KOPT-K1 (cell line): ENCODE measurements around the gene ACAD9.

ENCODE experiments used
- H3K27ac ChIP-seq: fragments of 200-600 bp; sonication (generic); 2 replicates; pipeline ENCODE4 v1.5.1; 2016; ENCODE audit warnings: antibody characterized with exemption, mild to moderate bottlenecking, low read depth, low read length; ENCODE audit not compliant: poor library complexity, severe bottlenecking
- H3K36me3 ChIP-seq: fragments of 200-600 bp; sonication (generic); 2 replicates; pipeline ENCODE4 v1.5.1; 2017; ENCODE audit warnings: antibody characterized with exemption, mild to moderate bottlenecking, low read length, moderate library complexity; ENCODE audit not compliant: insufficient read depth
- H3K9me3 ChIP-seq: fragments of 200-600 bp; sonication (generic); 2 replicates; pipeline ENCODE4 v1.5.1; 2017; ENCODE audit warnings: antibody characterized with exemption, low read length, mild to moderate bottlenecking; ENCODE audit not compliant: insufficient read depth, poor library complexity, severe bottlenecking

The ACAD9 gene

GRCh38 chr3:128932516-128933212 lies 53.2 kb downstream of the ACAD9 start:
- no peak overlapping the region for H3K27ac ChIP-seq
- no peaks in the 10 kb centered on the region for H3K36me3 ChIP-seq
- peaks cover 12% of the 10 kb centered on the region for H3K9me3 ChIP-seq

DNA sequence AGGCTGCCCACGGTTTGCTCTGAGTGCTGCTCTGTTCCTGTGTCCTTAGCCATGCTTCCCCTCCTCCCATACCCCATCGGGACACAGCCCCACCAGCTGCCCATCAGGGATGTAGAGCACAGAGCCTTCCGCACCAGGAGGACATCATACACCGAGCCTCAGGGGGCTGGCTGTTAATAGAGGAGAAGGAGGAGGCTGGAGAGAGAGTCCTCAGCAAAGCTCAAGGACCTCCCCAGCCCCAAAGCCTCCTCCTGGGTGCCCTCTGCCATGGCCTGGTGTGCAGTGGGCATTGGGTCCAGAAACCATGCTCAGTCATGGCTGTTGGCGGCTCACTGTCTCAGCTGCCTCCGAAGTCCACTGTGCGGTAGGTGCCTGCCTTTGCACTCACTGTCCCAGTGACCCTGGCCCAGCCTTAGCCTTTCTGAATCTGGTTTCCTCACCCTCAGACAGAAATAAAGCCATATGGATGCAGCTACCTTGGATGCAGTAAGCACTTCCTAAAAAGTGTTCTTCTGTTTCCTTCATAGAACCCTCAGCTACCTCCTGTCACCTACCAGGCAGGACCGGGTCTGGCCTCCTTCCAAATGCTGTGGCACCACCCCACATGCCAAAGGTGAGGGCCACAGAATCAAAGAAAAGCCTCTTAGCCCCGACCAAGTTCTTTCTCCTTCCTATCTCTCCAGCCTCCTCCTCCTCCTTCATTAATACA lies 53.9 kb downstream of the ACAD9 start:
- H3K36me3 ChIP-seq: no peaks in the 10 kb centered on the region
- peaks cover 5% of the 10 kb centered on the region for H3K9me3 ChIP-seq
- no peak overlapping the region for H3K27ac ChIP-seq

GRCh38 chr3:128933922-128934253 lies 54.5 kb downstream of the ACAD9 start:
- Histone ChIP-seq H3K27ac (no peak overlapping the region), H3K9me3 (peaks cover 4% of the 10 kb centered on the region), H3K36me3 (no peaks in the 10 kb centered on the region)

GRCh38 chr3:128935922-128936321 lies 56.5 kb downstream of the ACAD9 start:
- Histone ChIP-seq H3K36me3 (no peaks in the 10 kb centered on the region), H3K9me3 (no peaks in the 10 kb centered on the region), H3K27ac (no peak overlapping the region)

DNA sequence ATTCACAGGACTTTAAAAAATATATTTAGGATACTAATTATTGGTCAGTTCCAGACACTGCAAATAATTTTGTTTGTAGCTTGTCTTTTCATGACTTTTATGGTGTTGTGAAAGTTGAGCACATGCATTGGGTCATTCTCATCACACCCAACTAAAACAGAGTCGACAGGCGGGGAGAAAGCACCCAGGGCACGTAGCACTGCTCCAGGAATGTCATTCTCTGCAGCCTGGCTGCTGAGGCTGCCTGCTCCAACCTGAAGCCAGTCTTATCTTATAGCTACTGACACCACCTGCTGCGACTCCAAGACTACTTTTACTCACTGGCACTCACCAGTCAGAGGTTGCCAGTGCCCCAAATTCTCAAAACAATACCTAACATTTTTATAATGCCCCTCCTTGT lies 56.9 kb downstream of the ACAD9 start:
- no peak overlapping the region for H3K27ac ChIP-seq
- H3K9me3 ChIP-seq: no peaks in the 10 kb centered on the region
- no peaks in the 10 kb centered on the region for H3K36me3 ChIP-seq

GRCh38 chr3:128940252-128940651 lies 60.8 kb downstream of the ACAD9 start:
- Histone ChIP-seq H3K36me3 (no peaks in the 10 kb centered on the region), H3K9me3 (no peaks in the 10 kb centered on the region), H3K27ac (no peak overlapping the region)

GRCh38 chr3:128942161-128942952 lies 62.9 kb downstream of the ACAD9 start:
- H3K27ac ChIP-seq: no peak overlapping the region
- no peaks in the 10 kb centered on the region for H3K36me3 ChIP-seq
- no peaks in the 10 kb centered on the region for H3K9me3 ChIP-seq

DNA sequence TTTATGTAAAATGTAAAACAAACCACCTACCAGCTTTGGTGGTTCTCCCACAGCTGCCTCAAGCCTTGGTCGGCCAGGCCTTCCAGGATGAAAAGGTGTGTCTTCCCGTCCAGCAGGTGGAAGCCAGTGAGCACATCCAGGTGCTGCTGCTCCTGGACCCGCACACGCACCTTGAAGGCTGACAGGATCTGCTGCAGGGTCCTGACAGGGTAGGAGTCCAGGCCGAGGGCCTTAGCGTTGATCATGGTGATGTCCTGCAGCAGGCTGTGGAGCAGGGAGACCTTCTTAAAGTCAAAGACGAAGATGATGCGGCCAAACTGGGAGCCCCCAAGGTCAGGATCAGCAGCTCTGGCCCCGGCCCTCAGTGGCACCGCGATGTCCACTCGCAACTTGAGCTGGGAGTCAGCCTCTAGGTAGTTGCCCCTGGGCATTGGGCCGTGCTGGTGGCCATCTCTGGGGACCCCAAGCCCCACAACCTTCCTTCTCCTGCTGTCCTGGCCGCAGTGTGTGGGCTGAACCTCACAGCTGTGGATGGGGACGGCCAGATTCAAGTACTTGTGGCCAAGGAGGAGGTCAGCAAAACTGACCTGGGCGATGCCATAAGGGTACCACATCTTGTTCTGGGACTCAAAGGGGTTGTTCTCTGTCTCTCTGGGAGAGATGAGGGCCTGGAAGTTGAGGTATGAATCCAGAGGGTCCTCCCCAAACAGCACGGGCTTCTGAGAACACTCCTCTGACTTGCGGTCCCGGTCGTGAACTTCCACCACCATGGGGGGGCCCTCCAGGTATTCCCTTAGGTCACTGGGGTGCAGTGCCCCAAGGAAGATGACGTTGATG lies 65.8 kb downstream of the ACAD9 start:
- Histone ChIP-seq H3K36me3 (no peaks in the 10 kb centered on the region), H3K27ac (no peak overlapping the region), H3K9me3 (no peaks in the 10 kb centered on the region)

DNA sequence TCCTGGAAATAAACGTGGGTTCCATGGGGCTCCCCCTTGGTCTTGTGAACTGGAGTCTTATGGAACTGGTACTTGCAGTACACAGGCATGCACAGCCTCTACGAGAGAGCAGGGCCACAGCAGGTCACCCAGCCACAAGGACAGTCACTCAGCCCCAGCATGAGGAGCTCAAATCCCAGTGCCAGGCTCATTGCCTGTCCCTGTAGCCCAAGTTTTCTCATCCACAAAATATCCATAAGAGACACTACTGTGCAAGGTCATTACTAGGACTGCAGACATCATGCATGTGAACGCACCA lies 66.4 kb downstream of the ACAD9 start:
- Histone ChIP-seq H3K27ac (no peak overlapping the region), H3K9me3 (no peaks in the 10 kb centered on the region), H3K36me3 (no peaks in the 10 kb centered on the region)

DNA sequence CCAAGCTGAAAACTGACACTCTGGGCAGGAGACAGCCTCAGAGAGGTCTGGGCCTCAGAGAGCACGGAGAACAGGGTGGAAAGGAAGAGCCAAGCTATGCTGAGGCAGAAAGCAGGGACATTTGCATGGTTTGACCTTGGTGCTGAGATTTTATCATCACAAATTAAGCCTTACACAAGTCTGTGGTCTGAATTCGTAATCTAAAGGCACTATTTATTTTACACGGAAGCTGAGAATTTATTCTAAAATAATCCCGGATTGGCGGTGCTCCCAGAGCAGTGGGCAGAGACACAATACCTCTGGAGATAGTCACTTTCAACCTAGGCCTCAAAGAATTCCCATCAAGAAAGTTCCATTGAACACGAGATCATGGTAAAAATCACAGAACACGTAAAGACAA lies 67.0 kb downstream of the ACAD9 start:
- Histone ChIP-seq H3K27ac (no peak overlapping the region), H3K9me3 (no peaks in the 10 kb centered on the region), H3K36me3 (no peaks in the 10 kb centered on the region)

GRCh38 chr3:128949158-128949557 lies 69.7 kb downstream of the ACAD9 start:
- Histone ChIP-seq H3K36me3 (no peaks in the 10 kb centered on the region), H3K27ac (no peak overlapping the region), H3K9me3 (no peaks in the 10 kb centered on the region)

DNA sequence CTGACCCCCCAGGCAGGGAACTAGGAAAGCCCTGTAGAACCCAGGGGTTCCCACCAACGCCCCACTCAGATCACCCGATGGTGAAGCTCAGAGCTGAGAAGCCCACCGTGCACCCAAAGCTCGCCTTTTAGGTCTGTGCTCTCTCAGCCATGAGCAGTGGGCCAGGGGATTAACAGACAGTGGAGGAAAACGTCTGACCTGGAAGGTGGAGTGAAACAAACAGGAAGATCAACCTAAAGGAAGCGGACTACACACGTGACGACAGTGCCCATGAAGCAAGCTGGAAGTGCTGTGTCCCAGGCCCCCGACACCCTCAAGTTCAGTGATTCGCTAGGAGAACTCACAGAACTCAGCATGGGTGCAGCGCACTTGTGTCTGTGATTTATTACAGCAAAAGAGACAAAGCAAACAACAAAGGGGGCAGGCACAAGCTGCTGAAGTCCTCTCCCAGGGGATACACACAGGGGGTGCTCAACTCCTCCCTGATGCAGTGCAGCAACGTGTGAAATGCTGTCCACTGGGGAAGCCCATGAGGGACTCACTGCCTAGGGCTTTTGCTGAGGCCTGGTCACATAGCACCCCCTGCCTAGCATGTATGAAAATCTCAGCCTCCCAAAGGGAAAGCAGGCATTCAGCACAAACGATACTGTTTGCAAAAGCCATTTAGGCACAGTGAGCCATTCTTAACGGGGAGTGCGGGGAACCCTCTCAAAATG lies 71.0 kb downstream of the ACAD9 start:
- Histone ChIP-seq H3K27ac (no peak overlapping the region), H3K9me3 (no peaks in the 10 kb centered on the region), H3K36me3 (no peaks in the 10 kb centered on the region)

DNA sequence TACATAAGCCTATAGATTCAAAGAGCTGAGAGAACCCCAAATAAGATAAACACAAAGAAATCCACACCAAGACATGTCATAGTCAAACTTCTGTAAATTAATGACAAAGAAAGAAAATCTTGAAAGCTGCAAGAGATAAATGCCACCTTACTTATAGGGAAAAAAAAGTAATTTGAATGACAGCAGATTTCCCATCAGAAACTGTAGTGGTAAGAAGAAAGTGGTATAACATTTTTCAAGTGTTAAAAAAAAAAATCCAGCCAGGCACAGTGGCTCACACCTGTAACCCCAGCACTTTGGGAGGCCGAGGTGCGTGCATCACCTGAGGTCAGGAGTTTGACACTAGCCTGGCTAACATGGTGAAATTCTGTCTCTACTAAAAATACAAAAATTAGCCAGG lies 77.0 kb downstream of the ACAD9 start:
- Histone ChIP-seq H3K9me3 (no peaks in the 10 kb centered on the region), H3K36me3 (no peaks in the 10 kb centered on the region), H3K27ac (no peak overlapping the region)
